Measurements from ENCODE around the gene LRRC74B. TPM values are rescaled to one million over a fixed set of nuclear protein-coding genes. Genes with fewer than 3 reads are reported as not detected.

LRRC74B gene
- total and polyA plus RNA-seq, 4 donors, result 0.97 to 9.0 (median 2.3) TPM

- Histone ChIP-seq H3K9ac (ENCODE audit: insufficient read depth in 1 of 2, low read length in 2 of 2) (no peak overlapping the region), H3K27ac (ENCODE audit: low read depth in 1 of 2, low read length in 1 of 2) (no peak overlapping the region), H3K4me3 (no peak overlapping the region), H3K27me3 (ENCODE audit: control insufficient read depth in 3 of 3, insufficient read depth in 3 of 3, low read length in 2 of 3) (no peaks in the 10 kb centered on the region), H3K4me1 (ENCODE audit: control insufficient read depth in 5 of 5, insufficient read depth in 5 of 5, low read length in 5 of 5) (peaks cover 3 to 17% (median 9%) of the 10 kb centered on the region in 5 donors), H3K36me3 (ENCODE audit: control insufficient read depth in 4 of 4, insufficient read depth in 4 of 4, low read length in 4 of 4) (peaks cover 0 to 65% (median 6%) of the 10 kb centered on the region in 4 donors), H3K9me3 (ENCODE audit: control insufficient read depth in 4 of 4, insufficient read depth in 3 of 4, low read length in 3 of 4) (no peaks in the 10 kb centered on the region)
- 86 to 91% methylated on average over 13 of the region's 13 CpGs for WGBS, 2 donors
- DNase-seq (no peak), ATAC-seq (ENCODE audit: insufficient read depth, low FRiP score) (no peak)
- TF ChIP-seq CTCF (IDR thresholded peaks at IDR 0.05; ENCODE audit: control extremely low read depth, extremely low read depth), result no peak
These were observed 48.0 kb upstream of the LRRC74B start for GRCh38 chr22:20997536-20998257.

GRCh38 chr22:20998411-20999336 is 47.1 kb upstream of the LRRC74B start:
- no peaks in the 10 kb centered on the region for H3K27me3 ChIP-seq (ENCODE audit: control insufficient read depth in 3 of 3, insufficient read depth in 3 of 3, low read length in 2 of 3)
- no peak overlapping the region for H3K27ac ChIP-seq (ENCODE audit: low read depth in 1 of 2, low read length in 1 of 2)
- no peak for ATAC-seq (ENCODE audit: insufficient read depth, low FRiP score)
- H3K36me3 ChIP-seq (ENCODE audit: control insufficient read depth in 4 of 4, insufficient read depth in 4 of 4, low read length in 4 of 4), result peaks cover 0 to 56% (median 3%) of the 10 kb centered on the region in 4 donors
- TF ChIP-seq CTCF (IDR thresholded peaks at IDR 0.05; ENCODE audit: control extremely low read depth, extremely low read depth), result no peak
- 75 to 81% methylated on average over 7 of the region's 7 CpGs for WGBS, 2 donors
- peaks cover 3 to 27% (median 13%) of the 10 kb centered on the region in 5 donors for H3K4me1 ChIP-seq (ENCODE audit: control insufficient read depth in 5 of 5, insufficient read depth in 5 of 5, low read length in 5 of 5)
- DNase-seq, result no peak
- no peak overlapping the region for H3K4me3 ChIP-seq
- H3K9ac ChIP-seq (ENCODE audit: insufficient read depth in 1 of 2, low read length in 2 of 2), result no peak overlapping the region
- H3K9me3 ChIP-seq (ENCODE audit: control insufficient read depth in 4 of 4, insufficient read depth in 3 of 4, low read length in 3 of 4), result no peaks in the 10 kb centered on the region

DNA sequence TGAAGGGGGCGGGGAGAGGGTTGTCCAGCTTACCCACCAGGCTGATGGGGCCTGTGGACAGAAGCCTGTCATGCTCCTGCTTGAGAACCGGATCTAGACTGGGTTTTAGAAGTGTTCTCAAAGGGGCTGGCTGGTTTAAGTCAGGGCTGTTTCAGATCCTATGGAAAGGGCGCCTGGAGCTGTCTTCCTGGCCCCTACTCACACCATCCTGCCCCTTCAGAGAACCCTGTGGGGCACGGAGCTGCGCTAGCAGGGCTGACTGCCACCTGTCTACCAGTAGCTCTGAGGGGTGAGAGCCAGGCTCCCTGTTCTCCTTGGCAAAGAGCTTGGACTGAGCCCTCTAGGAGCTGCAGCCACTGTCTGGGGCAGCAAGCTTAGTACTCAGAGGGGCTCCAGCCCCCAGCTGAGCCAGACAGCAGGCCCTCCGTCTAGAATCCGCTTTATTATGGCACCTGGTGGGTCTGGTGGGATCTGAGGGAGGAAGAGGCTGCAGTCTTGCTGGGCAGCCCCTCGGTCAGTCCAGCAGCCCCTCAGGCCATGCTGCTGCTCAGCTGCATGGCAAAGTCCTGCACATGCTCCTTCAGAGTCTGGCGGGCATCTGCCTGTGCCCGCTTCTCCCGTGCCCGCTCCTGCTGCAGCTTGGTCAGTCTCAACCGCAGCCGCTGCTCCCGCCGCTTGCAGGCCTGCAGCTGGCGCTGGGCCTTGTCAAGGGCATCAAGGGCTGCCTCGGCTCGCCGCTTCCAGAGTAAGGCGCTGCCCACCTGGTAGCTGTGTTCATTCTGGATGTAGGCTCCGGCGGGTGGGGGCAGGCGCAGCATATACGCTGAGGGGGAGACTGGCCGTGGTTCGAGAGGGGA is 46.2 kb upstream of the LRRC74B start:
- TF ChIP-seq CTCF (IDR thresholded peaks at IDR 0.05; ENCODE audit: control extremely low read depth, extremely low read depth), result no peak
- Histone ChIP-seq H3K9me3 (ENCODE audit: control insufficient read depth in 4 of 4, insufficient read depth in 3 of 4, low read length in 3 of 4) (no peaks in the 10 kb centered on the region), H3K9ac (ENCODE audit: insufficient read depth in 1 of 2, low read length in 2 of 2) (no peak overlapping the region), H3K4me3 (no peak overlapping the region), H3K27me3 (ENCODE audit: control insufficient read depth in 3 of 3, insufficient read depth in 3 of 3, low read length in 2 of 3) (no peaks in the 10 kb centered on the region), H3K4me1 (ENCODE audit: control insufficient read depth in 5 of 5, insufficient read depth in 5 of 5, low read length in 5 of 5) (peaks cover 5 to 30% (median 13%) of the 10 kb centered on the region in 5 donors), H3K36me3 (ENCODE audit: control insufficient read depth in 4 of 4, insufficient read depth in 4 of 4, low read length in 4 of 4) (peaks cover 0 to 47% (median 2%) of the 10 kb centered on the region in 4 donors), H3K27ac (ENCODE audit: low read depth in 1 of 2, low read length in 1 of 2) (no peak overlapping the region)
- ATAC-seq (ENCODE audit: insufficient read depth, low FRiP score) (no peak), DNase-seq (no peak)
- WGBS, 2 donors, result 94 to 96% methylated on average over 27 of the region's 27 CpGs
